Mononuclear cell (primary cell): ENCODE measurements around the gene HOXC10. TPM values are rescaled to one million over a fixed set of nuclear protein-coding genes. Genes with fewer than 3 reads are reported as not detected.
A peak's percentile ranks its signal among the peaks of the same experiment; 100 is the strongest.

Experiments used
- H3K27me3 ChIP-seq: 2 replicates; pipeline ENCODE4 v1.6.0; 2011; ENCODE audit warnings: low read length, control low read depth; ENCODE audit not compliant: insufficient read depth
- H3K4me1 ChIP-seq: 2 replicates; pipeline ENCODE4 v1.5.1; 2011; ENCODE audit warnings: mild to moderate bottlenecking, low read length, control low read depth; ENCODE audit not compliant: insufficient read depth
- H3K4me3 ChIP-seq: 2 replicates; pipeline ENCODE4 v1.5.1; 2011; ENCODE audit warnings: mild to moderate bottlenecking, low read length, moderate library complexity
- H3K9me3 ChIP-seq: 2 replicates; pipeline ENCODE4 v1.5.1; 2011; ENCODE audit warnings: low read depth, mild to moderate bottlenecking, control low read depth, low read length
- total RNA-seq: library from RNA; depleted of rRNA; stranded (reverse); fragments of >200 nt; gene quantifications from one replicate; pipeline ENCODE4 v1.2.3, GENCODE V29; 2012

HOXC10 gene
- total RNA-seq, 1 donor, result not detected

- peaks cover 98% of the 10 kb centered on the region for H3K27me3 ChIP-seq
- no peaks in the 10 kb centered on the region for H3K9me3 ChIP-seq
Measured at GRCh38 chr12:53996240-53997203, 11.6 kb downstream of the HOXC10 start.

GRCh38 chr12:53997204-53998109 lies 12.5 kb downstream of the HOXC10 start:
- Histone ChIP-seq H3K4me1 (peaks cover 27% of the 10 kb centered on the region), H3K9me3 (no peaks in the 10 kb centered on the region), H3K27me3 (peaks cover 98% of the 10 kb centered on the region), H3K4me3 (no peak overlapping the region)

More at GRCh38 chr12:53996240-53997203, 11.6 kb downstream of the HOXC10 start:
- Histone ChIP-seq H3K4me1 (peaks cover 27% of the 10 kb centered on the region), H3K4me3 (peak overlapping the region; percentile 25)

DNA sequence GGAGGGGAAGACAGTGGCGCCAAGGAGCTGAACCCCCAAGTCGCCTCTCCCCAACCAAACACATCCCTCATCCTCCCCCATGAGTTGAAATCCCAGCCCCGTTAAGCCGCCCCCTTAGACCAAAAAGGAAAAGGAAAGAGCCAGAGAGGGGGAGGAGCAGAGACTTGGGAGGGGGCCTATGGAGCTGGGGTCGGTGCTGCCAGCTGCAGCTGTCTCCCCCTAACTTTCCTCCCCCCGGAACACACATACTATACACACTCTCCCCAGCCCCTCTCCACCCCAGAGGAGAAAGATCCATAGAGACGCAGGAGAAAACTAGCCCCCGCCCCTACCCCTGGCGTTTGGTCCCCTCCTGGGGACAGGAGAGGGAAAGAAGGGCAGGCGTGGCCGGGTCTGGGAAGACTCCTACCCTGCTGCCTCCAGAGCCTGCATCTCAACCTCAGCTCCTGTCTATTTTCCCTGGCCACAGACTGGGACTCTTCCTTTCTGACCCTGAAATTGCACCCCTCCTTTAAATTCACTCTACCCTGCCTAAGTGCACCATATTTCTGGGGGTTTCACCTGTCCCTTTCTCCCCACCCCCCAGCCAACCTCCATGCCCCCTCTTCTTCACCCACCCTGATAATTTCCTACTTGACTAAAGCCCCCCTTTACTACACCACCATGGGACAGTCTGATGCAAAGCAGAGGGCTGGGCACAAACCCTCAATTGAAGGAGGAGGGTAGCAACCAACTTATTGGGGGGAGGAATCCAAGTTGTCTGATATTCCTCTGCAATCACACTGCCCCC lies 13.4 kb downstream of the HOXC10 start:
- no peaks in the 10 kb centered on the region for H3K9me3 ChIP-seq
- peaks cover 97% of the 10 kb centered on the region for H3K27me3 ChIP-seq
- H3K4me1 ChIP-seq, result peaks cover 27% of the 10 kb centered on the region
- H3K4me3 ChIP-seq, result no peak overlapping the region

DNA sequence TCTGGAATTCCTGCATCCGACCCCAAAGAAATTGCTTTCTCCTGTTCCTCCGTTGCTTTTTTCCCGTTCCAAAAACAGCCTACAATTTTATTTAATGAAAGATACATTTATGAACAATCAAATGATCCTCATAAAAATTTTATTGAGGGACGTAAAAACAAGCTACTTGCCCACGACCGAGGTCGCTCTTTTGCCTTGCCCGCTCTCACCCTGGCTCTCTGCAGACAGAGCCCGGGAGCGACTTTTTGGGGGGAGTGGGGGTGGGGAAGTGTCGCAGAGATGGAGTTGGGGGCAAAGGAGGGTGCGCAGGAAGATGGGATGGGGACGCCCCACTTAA lies 13.9 kb downstream of the HOXC10 start:
- peaks cover 96% of the 10 kb centered on the region for H3K27me3 ChIP-seq

GRCh38 chr12:53999559-54000115 lies 14.7 kb downstream of the HOXC10 start:
- peaks cover 21% of the 10 kb centered on the region for H3K4me1 ChIP-seq
- H3K4me3 ChIP-seq, result no peak overlapping the region
- no peaks in the 10 kb centered on the region for H3K9me3 ChIP-seq
- peaks cover 96% of the 10 kb centered on the region for H3K27me3 ChIP-seq

More for the DNA sequence above, 13.9 kb downstream of the HOXC10 start:
- no peaks in the 10 kb centered on the region for H3K9me3 ChIP-seq
- peaks cover 27% of the 10 kb centered on the region for H3K4me1 ChIP-seq
- H3K4me3 ChIP-seq, result no peak overlapping the region

- peaks cover 13% of the 10 kb centered on the region for H3K4me1 ChIP-seq
- H3K9me3 ChIP-seq, result no peaks in the 10 kb centered on the region
- H3K4me3 ChIP-seq, result no peak within 1 kb of the TSS
- H3K27me3 ChIP-seq, result peaks cover 96% of the 10 kb centered on the region
Measured at GRCh38 chr12:54000116-54001114, 15.5 kb downstream of the HOXC10 start, which contains the start of gene HOXC9. Gene HOXC9 (plus strand): TSS chr12:54000161. CDS start chr12:54000189, 28 bp downstream.

GRCh38 chr12:54001283-54002187 lies 16.6 kb downstream of the HOXC10 start:
- H3K27me3 ChIP-seq, result peaks cover 96% of the 10 kb centered on the region
- H3K4me3 ChIP-seq, result no peak overlapping the region
- no peaks in the 10 kb centered on the region for H3K9me3 ChIP-seq
- H3K4me1 ChIP-seq, result peaks cover 15% of the 10 kb centered on the region

DNA sequence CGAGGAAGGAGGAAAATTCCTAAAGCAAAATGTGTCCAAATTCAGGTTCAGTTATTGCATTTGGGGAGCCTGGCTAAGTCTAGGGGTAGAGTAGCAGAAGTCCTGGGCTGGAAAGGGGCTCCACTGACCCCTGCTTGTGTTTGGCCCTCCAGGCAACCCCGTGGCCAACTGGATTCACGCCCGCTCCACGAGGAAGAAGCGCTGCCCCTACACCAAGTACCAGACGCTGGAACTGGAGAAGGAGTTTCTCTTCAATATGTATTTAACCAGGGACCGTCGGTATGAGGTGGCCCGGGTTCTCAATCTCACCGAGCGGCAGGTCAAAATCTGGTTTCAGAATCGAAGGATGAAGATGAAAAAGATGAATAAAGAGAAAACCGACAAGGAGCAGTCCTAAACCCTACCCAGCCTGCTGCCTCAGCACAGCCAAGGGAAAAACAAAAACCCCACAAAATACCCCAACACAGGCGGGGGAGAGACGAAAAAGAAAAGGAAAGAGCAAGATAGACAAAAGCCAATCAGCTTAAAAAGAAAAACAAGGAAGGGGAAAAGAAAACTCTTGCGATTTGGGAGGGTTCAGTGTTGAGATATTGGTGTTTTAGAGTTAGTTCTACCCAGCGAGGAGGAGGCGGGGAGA lies 17.4 kb downstream of the HOXC10 start:
- no peaks in the 10 kb centered on the region for H3K9me3 ChIP-seq
- peaks cover 23% of the 10 kb centered on the region for H3K4me1 ChIP-seq
- H3K27me3 ChIP-seq, result peaks cover 96% of the 10 kb centered on the region
- H3K4me3 ChIP-seq, result no peak overlapping the region

- Histone ChIP-seq H3K4me1 (peaks cover 24% of the 10 kb centered on the region), H3K9me3 (no peaks in the 10 kb centered on the region), H3K4me3 (no peak overlapping the region), H3K27me3 (peaks cover 96% of the 10 kb centered on the region)
Measured at GRCh38 chr12:54002915-54003389, 18.0 kb downstream of the HOXC10 start.

DNA sequence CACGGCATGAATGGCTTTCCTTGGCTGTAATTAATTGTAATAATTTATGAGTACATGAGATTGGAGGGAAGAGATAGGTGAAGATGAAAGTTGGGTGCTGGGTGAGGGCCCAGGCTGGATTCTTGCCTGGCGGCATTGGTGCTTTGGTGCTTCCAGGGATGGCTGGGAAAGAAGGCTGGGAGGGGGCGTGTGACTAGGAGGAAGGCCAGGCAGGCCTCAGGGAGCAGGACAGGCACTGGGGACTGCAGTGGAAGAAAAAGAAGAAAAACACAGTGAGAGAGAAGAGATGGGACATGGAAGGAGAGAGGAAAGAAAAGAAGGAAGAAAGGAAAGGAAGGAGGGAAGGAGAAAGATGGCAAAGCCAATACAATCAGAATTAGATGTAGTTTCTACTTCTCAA lies 18.7 kb downstream of the HOXC10 start:
- Histone ChIP-seq H3K4me1 (peaks cover 24% of the 10 kb centered on the region), H3K9me3 (no peaks in the 10 kb centered on the region), H3K27me3 (peaks cover 95% of the 10 kb centered on the region), H3K4me3 (no peak overlapping the region)

GRCh38 chr12:54004063-54004840 lies 19.3 kb downstream of the HOXC10 start:
- H3K4me1 ChIP-seq, result peaks cover 24% of the 10 kb centered on the region
- H3K4me3 ChIP-seq, result no peak overlapping the region

More at GRCh38 chr12:54004063-54004840, 19.3 kb downstream of the HOXC10 start:
- peaks cover 90% of the 10 kb centered on the region for H3K27me3 ChIP-seq
- no peaks in the 10 kb centered on the region for H3K9me3 ChIP-seq
